ENCODE results near the gene TNFSF15. TPM values are rescaled to one million over a fixed set of nuclear protein-coding genes. Genes with fewer than 3 reads are reported as not detected.

TNFSF15 gene
- total and polyA plus RNA-seq, 3 donors from 2014 or later, result 0.06 to 0.40 TPM; not detected in 1

- Histone ChIP-seq H3K27me3 (no peaks in the 10 kb centered on the region), H3K27ac (no peak overlapping the region), H3K4me1 (no peaks in the 10 kb centered on the region), H3K36me3 (ENCODE audit: low read depth, missing control alignments) (no peaks in the 10 kb centered on the region), H3K9me3 (no peaks in the 10 kb centered on the region), H3K4me3 (no peak overlapping the region)
- intact Hi-C loops (cut with DNase I; ENCODE audit: low total_unique reads), result no loop called here
- no peak for DNase-seq
- 78 to 92% methylated on average over 1 of the region's 1 CpG for whole genome bisulfite sequencing, 2 donors
- TF ChIP-seq POLR2A (IDR thresholded peaks at IDR 0.05), result no peak
- no peak for TF ChIP-seq CTCF (IDR thresholded peaks at IDR 0.05)
Observed at GRCh38 chr9:114823441-114823840, 17.6 kb upstream of the TNFSF15 start.

GRCh38 chr9:114822708-114823107, 16.9 kb upstream of the TNFSF15 start:
- no peaks in the 10 kb centered on the region for H3K27me3 ChIP-seq
- intact Hi-C loops (cut with DNase I; ENCODE audit: low total_unique reads), result no loop called here
- H3K9me3 ChIP-seq, result no peaks in the 10 kb centered on the region
- TF ChIP-seq CTCF (IDR thresholded peaks at IDR 0.05) (no peak), POLR2A (IDR thresholded peaks at IDR 0.05) (no peak)
- no peaks in the 10 kb centered on the region for H3K36me3 ChIP-seq (ENCODE audit: low read depth, missing control alignments)
- H3K4me3 ChIP-seq, result no peak overlapping the region
- WGBS, 2 donors, result 83 to 89% methylated on average over 2 of the region's 2 CpGs
- no peak overlapping the region for H3K27ac ChIP-seq
- no peaks in the 10 kb centered on the region for H3K4me1 ChIP-seq
- no peak for DNase-seq

GRCh38 chr9:114820776-114821501, 15.1 kb upstream of the TNFSF15 start:
- DNase-seq, result no peak
- intact Hi-C loops (cut with DNase I; ENCODE audit: low total_unique reads), result no loop called here
- Histone ChIP-seq H3K4me3 (no peak overlapping the region), H3K27me3 (no peaks in the 10 kb centered on the region), H3K4me1 (no peaks in the 10 kb centered on the region), H3K36me3 (ENCODE audit: low read depth, missing control alignments) (no peaks in the 10 kb centered on the region), H3K9me3 (no peaks in the 10 kb centered on the region), H3K27ac (no peak overlapping the region)
- TF ChIP-seq POLR2A (IDR thresholded peaks at IDR 0.05) (no peak), CTCF (IDR thresholded peaks at IDR 0.05) (no peak)
- 84 to 94% methylated on average over 8 of the region's 8 CpGs for WGBS, 2 donors

- WGBS, 2 donors, result 79 to 86% methylated on average over 1 of the region's 1 CpG
- Histone ChIP-seq H3K27ac (no peak overlapping the region), H3K4me1 (no peaks in the 10 kb centered on the region), H3K36me3 (ENCODE audit: low read depth, missing control alignments) (no peaks in the 10 kb centered on the region), H3K9me3 (no peaks in the 10 kb centered on the region), H3K4me3 (no peak overlapping the region), H3K27me3 (no peaks in the 10 kb centered on the region)
- no peak for DNase-seq
- TF ChIP-seq CTCF (IDR thresholded peaks at IDR 0.05), result no peak
- no peak for TF ChIP-seq POLR2A (IDR thresholded peaks at IDR 0.05)
- intact Hi-C loops (cut with DNase I; ENCODE audit: low total_unique reads), result no loop called here
Observed at GRCh38 chr9:114818178-114818577, 12.3 kb upstream of the TNFSF15 start.
